Measurements from ENCODE around the gene SLC39A6.

The SLC39A6 gene

GRCh38 chr18:36058674-36059073 lies 70.5 kb downstream of the SLC39A6 start:
- Histone ChIP-seq H3K4me1 (ENCODE audit: insufficient read depth, poor library complexity, severe bottlenecking) (no peaks in the 10 kb centered on the region), H3K27ac (ENCODE audit: poor library complexity, severe bottlenecking) (no peak overlapping the region), H3K36me3 (ENCODE audit: low read depth) (no peaks in the 10 kb centered on the region; the same call in 1 of the 2 replicates), H3K27me3 (ENCODE audit: insufficient read depth, poor library complexity, severe bottlenecking) (no peaks in the 10 kb centered on the region), H3K4me3 (ENCODE audit: severe bottlenecking) (no peak overlapping the region), H3K9me3 (ENCODE audit: severe bottlenecking) (no peaks in the 10 kb centered on the region)
- TF ChIP-seq, protein P1, sequence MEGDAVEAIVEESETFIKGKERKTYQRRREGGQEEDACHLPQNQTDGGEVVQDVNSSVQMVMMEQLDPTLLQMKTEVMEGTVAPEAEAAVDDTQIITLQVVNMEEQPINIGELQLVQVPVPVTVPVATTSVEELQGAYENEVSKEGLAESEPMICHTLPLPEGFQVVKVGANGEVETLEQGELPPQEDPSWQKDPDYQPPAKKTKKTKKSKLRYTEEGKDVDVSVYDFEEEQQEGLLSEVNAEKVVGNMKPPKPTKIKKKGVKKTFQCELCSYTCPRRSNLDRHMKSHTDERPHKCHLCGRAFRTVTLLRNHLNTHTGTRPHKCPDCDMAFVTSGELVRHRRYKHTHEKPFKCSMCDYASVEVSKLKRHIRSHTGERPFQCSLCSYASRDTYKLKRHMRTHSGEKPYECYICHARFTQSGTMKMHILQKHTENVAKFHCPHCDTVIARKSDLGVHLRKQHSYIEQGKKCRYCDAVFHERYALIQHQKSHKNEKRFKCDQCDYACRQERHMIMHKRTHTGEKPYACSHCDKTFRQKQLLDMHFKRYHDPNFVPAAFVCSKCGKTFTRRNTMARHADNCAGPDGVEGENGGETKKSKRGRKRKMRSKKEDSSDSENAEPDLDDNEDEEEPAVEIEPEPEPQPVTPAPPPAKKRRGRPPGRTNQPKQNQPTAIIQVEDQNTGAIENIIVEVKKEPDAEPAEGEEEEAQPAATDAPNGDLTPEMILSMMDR (IDR thresholded peaks at IDR 0.05; ENCODE audit: poor library complexity, severe bottlenecking) = no peak
- DNase-seq (ENCODE audit: low spot score) = no peak
- no peak for ATAC-seq (ENCODE audit: low read depth)
